HG03521 (cell line): Measurements from ENCODE around the gene ZDHHC21.

Experiments used
- ATAC-seq: cut with Tn5 transposase; IDR thresholded peaks from one replicate; pipeline ENCODE4 v1.9.1; 2021; ENCODE audit warnings: mild to moderate bottlenecking, moderate library complexity; ENCODE audit not compliant: unreplicated experiment

ZDHHC21 gene

GRCh38 chr9:14693251-14693861 is at the start of gene ZDHHC21:
TSS of gene ZDHHC21 (minus strand) at chr9:14693432. CDS start at chr9:14674340, 19,092 bp downstream.
- peak; percentile 79 for ATAC-seq

- ATAC-seq = no peak
Observed at GRCh38 chr9:14741369-14741768, 48.1 kb upstream of the ZDHHC21 start.

GRCh38 chr9:14733133-14733532 is 39.9 kb upstream of the ZDHHC21 start:
- no peak for ATAC-seq

- no peak for ATAC-seq
Observed at GRCh38 chr9:14731294-14731981, 38.2 kb upstream of the ZDHHC21 start.

- ATAC-seq = no peak
Observed at GRCh38 chr9:14730461-14730898, 37.2 kb upstream of the ZDHHC21 start.

- ATAC-seq = no peak
Observed at GRCh38 chr9:14723301-14723700, 30.1 kb upstream of the ZDHHC21 start.

- no peak for ATAC-seq
Observed at GRCh38 chr9:14722391-14723035, 29.3 kb upstream of the ZDHHC21 start, which contains the start of gene CER1. TSS of gene CER1 (minus strand) at chr9:14722733. CDS start at chr9:14722672, 61 bp downstream.

- no peak for ATAC-seq
Observed at GRCh38 chr9:14719231-14719923, 26.1 kb upstream of the ZDHHC21 start.

- no peak for ATAC-seq
Observed at GRCh38 chr9:14715102-14715501, 21.9 kb upstream of the ZDHHC21 start.

- no peak for ATAC-seq
Observed at GRCh38 chr9:14713187-14713767, 20.0 kb upstream of the ZDHHC21 start.

GRCh38 chr9:14710804-14711203 is 17.6 kb upstream of the ZDHHC21 start:
- no peak for ATAC-seq

GRCh38 chr9:14706530-14707140 is 13.4 kb upstream of the ZDHHC21 start:
- no peak for ATAC-seq

GRCh38 chr9:14705079-14705478 is 11.8 kb upstream of the ZDHHC21 start:
- ATAC-seq = no peak

- ATAC-seq = no peak
Observed at GRCh38 chr9:14704281-14704680, 11.0 kb upstream of the ZDHHC21 start.

- no peak for ATAC-seq
Observed at GRCh38 chr9:14702200-14702720, 9.0 kb upstream of the ZDHHC21 start.

- peak; percentile 34 for ATAC-seq
Observed at GRCh38 chr9:14692470-14693250, 572 bp downstream of the ZDHHC21 start.

- no peak for ATAC-seq
Observed at GRCh38 chr9:14690948-14691730, 2.1 kb downstream of the ZDHHC21 start.

GRCh38 chr9:14687042-14687719 is 6.1 kb downstream of the ZDHHC21 start:
- ATAC-seq = no peak
